K562 (cell line): ENCODE measurements around the gene CCDC17. TPM values are rescaled to one million over a fixed set of nuclear protein-coding genes. Genes with fewer than 3 reads are reported as not detected.

ENCODE experiments used
- ATAC-seq: fragments of 200-7000 bp; cut with Tn5 transposase; 3 replicates; pipeline ENCODE4 v1.9.1; 2020; ENCODE audit warnings: moderate library complexity
- BruUV-seq: library from RNA; stranded (reverse); fragments of 400-500 nt; replicated peaks from 2 replicates; lab custom pipeline; 2021; lab: Mats Ljungman, UMichigan
- CTCF ChIA-PET: fragments of 300-600 bp; formaldehyde crosslinking; extraction: SDS; loops from one replicate; lab custom pipeline; 2021; ENCODE audit warnings: low intra/inter-chr PET ratio; lab: Yijun Ruan, JAX
- POLR2A ChIA-PET: fragments of 300-600, 350-650 bp; sonication (Branson Sonifier 250); formaldehyde crosslinking; extraction: SDS; loops from one replicate; lab custom pipeline; 2021; ENCODE audit warnings: antibody characterized with exemption, inconsistent platforms; lab: Yijun Ruan, JAX
- DNase-seq, 4 experiments: peaks; one replicate each; pipeline versions ENCODE4 v3.0.0 to v3.0.0-alpha.2; 2011 to 2018; ENCODE audit warnings: low spot score in 3 of 4, mixed read lengths in 3 of 4; ENCODE audit errors: extremely low read depth in 1 of 4
- FAIRE-seq: peaks from 2 replicates; lab custom pipeline; 2011; peaks lifted over from hg19 to GRCh38; lab: Jason Lieb, UNC
- H2AFZ ChIP-seq: 2 replicates; pipeline ENCODE4 v1.6.0; 2011; ENCODE audit warnings: low read depth, low read length, control low read depth, inconsistent platforms
- H3K27ac ChIP-seq: fragments of 200-600 bp; 3 replicates; pipeline ENCODE4 v1.8.0; 2011; ENCODE audit warnings: low read depth, mild to moderate bottlenecking, control low read depth, inconsistent platforms, low read length, moderate library complexity, mixed read lengths; ENCODE audit errors: extremely low read depth
- H3K27me3 ChIP-seq, 2 experiments: fragments of 300-600 bp in 1 of 2; 2 replicates in 1 of 2; 3 replicates in 1 of 2; pipeline versions ENCODE4 v1.6.0 to v1.8.0; 2011; ENCODE audit warnings: inconsistent platforms in 2 of 2, low read length in 2 of 2, mild to moderate bottlenecking in 1 of 2, mixed read lengths in 1 of 2, moderate library complexity in 1 of 2; ENCODE audit not compliant: control insufficient read depth in 2 of 2, insufficient read depth in 2 of 2
- H3K36me3 ChIP-seq: fragments of 300-600 bp; 3 replicates; pipeline ENCODE4 v1.8.0; 2011; ENCODE audit warnings: mild to moderate bottlenecking, low read length, inconsistent platforms; ENCODE audit not compliant: control insufficient read depth, insufficient read depth
- H3K4me1 ChIP-seq, 2 experiments: fragments of 200-600 bp in 1 of 2; replicated peaks in 1 of 2; 2 replicates in 1 of 2; 3 replicates in 1 of 2; pipeline versions ENCODE4 v1.5.1 to v1.8.0; 2011; ENCODE audit warnings: inconsistent platforms in 2 of 2, low read length in 2 of 2, mild to moderate bottlenecking in 1 of 2, mixed read lengths in 1 of 2, moderate library complexity in 1 of 2; ENCODE audit not compliant: control insufficient read depth in 2 of 2, insufficient read depth in 2 of 2
- H3K4me2 ChIP-seq: 2 replicates; pipeline ENCODE4 v1.6.1; 2011; ENCODE audit warnings: low read length, control low read depth, inconsistent platforms, mixed read lengths; ENCODE audit not compliant: insufficient read depth
- H3K4me3 ChIP-seq: fragments of 200-600 bp; sonication (generic), shearing (Covaris generic); 2 replicates; pipeline ENCODE4 v1.5.1; 2016; ENCODE audit warnings: control low read depth, inconsistent platforms
- H3K79me2 ChIP-seq: fragments of 200-600 bp; 3 replicates; pipeline ENCODE4 v1.8.0; 2011; ENCODE audit warnings: low read length, inconsistent platforms; ENCODE audit not compliant: control insufficient read depth, insufficient read depth
- H3K9ac ChIP-seq, 2 experiments: 2 replicates each; pipeline versions ENCODE4 v1.6.0 to v1.6.1; 2011; ENCODE audit warnings: low read depth in 2 of 2, low read length in 2 of 2, control low read depth in 1 of 2, inconsistent platforms in 1 of 2, mild to moderate bottlenecking in 1 of 2, mixed read lengths in 1 of 2; ENCODE audit not compliant: insufficient read depth in 1 of 2
- H3K9me1 ChIP-seq: one replicate; pipeline ENCODE4 v1.6.0; 2011; ENCODE audit warnings: inconsistent platforms, mild to moderate bottlenecking, low read length, moderate library complexity; ENCODE audit not compliant: control insufficient read depth, insufficient read depth
- H3K9me3 ChIP-seq: replicated peaks from 2 replicates; pipeline ENCODE4 v1.5.1; 2011; ENCODE audit warnings: low read depth, low read length, inconsistent platforms; ENCODE audit not compliant: control insufficient read depth, insufficient read depth
- H4K20me1 ChIP-seq: replicated peaks from 2 replicates; pipeline ENCODE4 v1.6.1; 2011; ENCODE audit warnings: low read length, inconsistent platforms, mixed read lengths; ENCODE audit not compliant: control insufficient read depth, insufficient read depth
- CHD1 ChIP-seq: fragments of 200-600 bp; sonication (generic); IDR thresholded peaks from one replicate; pipeline ENCODE4 v1.6.1; 2012; ENCODE audit warnings: mild to moderate bottlenecking, moderate library complexity, low read length, inconsistent platforms
- FOS ChIP-seq: IDR thresholded peaks from 3 replicates; pipeline ENCODE4 v1.6.1; 2011; ENCODE audit not compliant: insufficient read length; ENCODE audit errors: extremely low read depth
- FOXA3 ChIP-seq, 2 experiments: fragments of 450-650 bp in 1 of 2; sonication (generic) in 1 of 2; formaldehyde crosslinking; IDR thresholded peaks in 1 of 2; conservative IDR thresholded peaks in 1 of 2; 2 replicates each; pipeline versions ENCODE4 v1.4.0 to v1.8.0; 2020 to 2022; ENCODE audit warnings: mild to moderate bottlenecking in 2 of 2, missing genetic modification reagents in 1 of 2
- HDAC8 ChIP-seq: fragments of 450-650 bp; IDR thresholded peaks from 2 replicates; pipeline ENCODE4 v1.6.1; 2016; ENCODE audit warnings: mild to moderate bottlenecking, missing genetic modification characterization, moderate library complexity, missing compliant biosample characterization
- HMG20B ChIP-seq: fragments of 250-450 bp; sonication (Bioruptor Pico); IDR thresholded peaks from 2 replicates; pipeline ENCODE4 v1.5.0; 2021; ENCODE audit warnings: mild to moderate bottlenecking
- HNRNPK ChIP-seq: fragments of 200-400 bp; formaldehyde crosslinking; IDR thresholded peaks from one replicate; pipeline ENCODE4 v1.6.1; 2018; ENCODE audit warnings: mild to moderate bottlenecking, low read depth, low read length; ENCODE audit not compliant: poor library complexity, severe bottlenecking
- MYC ChIP-seq, 2 experiments: fragments of 250-450 bp in 1 of 2; sonication (Bioruptor Pico) in 1 of 2; IDR thresholded peaks; 2 replicates each; pipeline versions ENCODE4 v1.5.1 to v1.6.1; 2012 to 2021; ENCODE audit warnings: low read depth in 2 of 2, borderline replicate concordance in 1 of 2, improper control_type of control experiment in 1 of 2, low read length in 1 of 2, mild to moderate bottlenecking in 1 of 2, moderate library complexity in 1 of 2
- PHTF2 ChIP-seq: fragments of 250-450 bp; sonication (Bioruptor Pico); IDR thresholded peaks from 2 replicates; pipeline ENCODE4 v1.5.0; 2021; ENCODE audit warnings: mild to moderate bottlenecking
- RUNX1 ChIP-seq: sonication (generic); IDR thresholded peaks from 2 replicates; pipeline ENCODE4 v1.6.1; 2016; ENCODE audit warnings: antibody characterized with exemption, low read depth
- SP2 ChIP-seq: IDR thresholded peaks from 2 replicates; pipeline ENCODE4 v1.6.1; 2011; ENCODE audit warnings: mild to moderate bottlenecking, low read depth, low read length, moderate library complexity; ENCODE audit not compliant: poor library complexity, severe bottlenecking; ENCODE audit errors: extremely low read depth
- ZFP36 ChIP-seq: fragments of 150-350 bp; IDR thresholded peaks from 2 replicates; pipeline ENCODE4 v1.6.1; 2018; ENCODE audit warnings: low read length, low read depth; ENCODE audit not compliant: partially characterized antibody
- WGBS: fragments of 100-300 bp; shearing (Covaris generic); methylation state at CpG from one replicate; pipeline ENCODE4 v1.1.6; 2016; ENCODE audit warnings: low coverage, mixed read lengths; ENCODE audit not compliant: insufficient coverage; ENCODE audit errors: missing lambda C conversion rate; 5-methylcytosine and 5-hydroxymethylcytosine counted together
- in situ Hi-C: fragments of 300-500 bp; cut with MboI; formaldehyde crosslinking; loops from 4 replicates; pipeline ENCODE4 v1.15.0; 2018; ENCODE audit warnings: inconsistent platforms, mixed read lengths
- intact Hi-C: fragments of 100-400 bp; cut with micrococcal nuclease; formaldehyde crosslinking; loops from 2 replicates; pipeline ENCODE4 v1.14.2; 2022
- polyA plus RNA-seq, 8 experiments: library from polyadenylated mRNA; depleted of rRNA in 4 of 8; stranded (reverse) in 5 of 8; unstranded in 3 of 8; fragments of >200 nt; fragmentation: Nextera tagmentation in 2 of 8; fragmentation: Illumina TruSeq in 1 of 8; extraction: Ambion mirVana in 2 of 8; extraction: Trizol in 1 of 8; gene quantifications; 2 replicates each; pipeline versions ENCODE4 v1.2.1 to v1.2.3, GENCODE V29; 2011 to 2014; ENCODE audit warnings: inconsistent platforms in 1 of 8, missing spikeins in 1 of 8
- total RNA-seq, 7 experiments: library from RNA; depleted of rRNA in 6 of 7; stranded (reverse); fragments of >200 nt in 6 of 7; fragmentation: Illumina TruSeq in 2 of 7; extraction: Trizol in 2 of 7; gene quantifications; 2 replicates each; pipeline versions ENCODE4 v1.2.1 to v1.2.3, GENCODE V29; 2011 to 2021; ENCODE audit warnings: low replicate concordance in 1 of 7
- TF ChIP-seq, protein P1 (sequence below): fragments of 250-450 bp; sonication (Bioruptor Pico); IDR thresholded peaks from 2 replicates; pipeline ENCODE4 v1.5.0; 2022; ENCODE audit warnings: mild to moderate bottlenecking

The CCDC17 gene
- total and polyA plus RNA-seq, 9 of the 15 experiments (the other 6 are each of a cell fraction or from before 2014, with no cell fraction given) = 0.20 to 2.4 (median 0.85) TPM

DNA sequence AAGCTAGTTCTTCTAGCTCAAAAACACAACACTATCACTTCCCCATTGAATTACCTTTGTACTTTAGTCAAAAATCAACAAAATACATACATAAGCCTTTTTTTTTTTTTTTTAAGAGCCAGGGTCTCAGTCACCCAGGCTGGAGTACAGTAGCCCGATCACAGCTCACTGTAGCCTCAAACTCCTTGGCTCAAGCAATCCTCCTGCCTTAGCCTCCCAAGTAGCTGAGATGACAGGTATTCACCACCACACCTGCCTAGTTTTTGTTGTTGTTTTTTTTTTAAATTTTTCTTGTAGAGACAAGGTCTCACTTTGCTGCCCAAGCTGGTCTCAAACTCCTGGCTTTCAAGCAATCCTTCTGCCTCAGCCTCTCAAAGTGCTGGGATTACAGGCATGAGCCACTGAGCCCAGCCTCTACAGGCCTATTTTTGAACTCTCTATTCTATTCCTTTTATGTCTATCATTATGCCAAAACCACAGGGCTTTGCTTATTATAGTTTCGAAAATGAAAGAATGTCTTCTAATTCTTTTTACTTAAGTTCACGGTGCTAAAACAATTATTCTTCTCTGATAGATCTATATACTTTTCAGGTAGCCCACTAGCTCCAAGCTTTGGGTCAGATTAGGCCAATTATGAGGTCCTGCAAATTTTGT is 32.8 kb upstream of the CCDC17 start:
- Histone ChIP-seq H3K4me1 (no peaks in the 10 kb centered on the region), H2AFZ (no peak overlapping the region), H3K27ac (no peak overlapping the region), H3K36me3 (peaks cover 99% of the 10 kb centered on the region), H4K20me1 (no peaks in the 10 kb centered on the region), H3K27me3 (no peaks in the 10 kb centered on the region), H3K4me3 (no peak overlapping the region), H3K9ac (no peak overlapping the region), H3K4me2 (no peak overlapping the region), H3K9me3 (no peaks in the 10 kb centered on the region), H3K9me1 (no peaks in the 10 kb centered on the region), H3K79me2 (peaks cover 24% of the 10 kb centered on the region)
- TF ChIP-seq RUNX1 (no peak), HNRNPK (no peak), HMG20B (CRISPR knock-in tag) (no peak), HDAC8 (no peak), CHD1 (no peak), SP2 (no peak), ZFP36 (no peak), FOXA3 (CRISPR knock-in tag; conservative IDR thresholded peaks at IDR 0.05 in 1 of 2, IDR thresholded peaks at IDR 0.05 in 1 of 2) (no peak), PHTF2 (CRISPR knock-in tag) (no peak), MYC (IDR thresholded peaks at IDR 0.05; ENCODE audit: low read depth, low read length) (no peak), MYC (CRISPR knock-in tag; IDR thresholded peaks at IDR 0.05; ENCODE audit: borderline replicate concordance, low read depth) (no peak), FOS (no peak)
- TF ChIP-seq, protein P1, sequence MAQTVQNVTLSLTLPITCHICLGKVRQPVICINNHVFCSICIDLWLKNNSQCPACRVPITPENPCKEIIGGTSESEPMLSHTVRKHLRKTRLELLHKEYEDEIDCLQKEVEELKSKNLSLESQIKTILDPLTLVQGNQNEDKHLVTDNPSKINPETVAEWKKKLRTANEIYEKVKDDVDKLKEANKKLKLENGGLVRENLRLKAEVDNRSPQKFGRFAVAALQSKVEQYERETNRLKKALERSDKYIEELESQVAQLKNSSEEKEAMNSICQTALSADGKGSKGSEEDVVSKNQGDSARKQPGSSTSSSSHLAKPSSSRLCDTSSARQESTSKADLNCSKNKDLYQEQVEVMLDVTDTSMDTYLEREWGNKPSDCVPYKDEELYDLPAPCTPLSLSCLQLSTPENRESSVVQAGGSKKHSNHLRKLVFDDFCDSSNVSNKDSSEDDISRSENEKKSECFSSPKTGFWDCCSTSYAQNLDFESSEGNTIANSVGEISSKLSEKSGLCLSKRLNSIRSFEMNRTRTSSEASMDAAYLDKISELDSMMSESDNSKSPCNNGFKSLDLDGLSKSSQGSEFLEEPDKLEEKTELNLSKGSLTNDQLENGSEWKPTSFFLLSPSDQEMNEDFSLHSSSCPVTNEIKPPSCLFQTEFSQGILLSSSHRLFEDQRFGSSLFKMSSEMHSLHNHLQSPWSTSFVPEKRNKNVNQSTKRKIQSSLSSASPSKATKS = no peak
- no peak for FAIRE-seq
- POLR2A ChIA-PET = interaction anchor here (0.6 to 5.2 kb wide), 5 partner anchors 11 to 220 kb away, joined by 3 to 35 read pairs (median 4); no protein-coding TSS in a partner anchor
- CTCF ChIA-PET = no interaction called here
- in situ Hi-C loops = no loop called here
- DNase-seq = no peak
- WGBS = 94% methylated on average over 3 of the region's 3 CpGs
- no peak for ATAC-seq
- intact Hi-C loops = no loop called here
- BruUV-seq = no TSS peak
